GM12878 (cell line): ENCODE data around the gene SFXN4.

ENCODE experiments used
- BRCA1 ChIP-seq: IDR thresholded peaks from 2 replicates; pipeline ENCODE4 v1.6.1; 2011; ENCODE audit warnings: low read depth, low read length, improper control_type of control experiment
- CHD1 ChIP-seq: IDR thresholded peaks from 2 replicates; pipeline ENCODE4 v1.6.1; 2012; ENCODE audit warnings: low read depth, low read length, improper control_type of control experiment
- CHD2 ChIP-seq: IDR thresholded peaks from 2 replicates; pipeline ENCODE4 v1.6.1; 2011; ENCODE audit warnings: low read depth, low read length, improper control_type of control experiment, borderline replicate concordance
- EP300 ChIP-seq, 2 experiments: fragments of 150-350 bp in 1 of 2; IDR thresholded peaks; 2 replicates each; pipeline ENCODE4 v1.6.1; 2011 to 2012; ENCODE audit warnings: low read depth in 2 of 2, low read length in 2 of 2, borderline replicate concordance in 1 of 2, improper control_type of control experiment in 1 of 2, inconsistent platforms in 1 of 2; ENCODE audit not compliant: control insufficient read depth in 1 of 2
- JUNB ChIP-seq: IDR thresholded peaks from 2 replicates; pipeline ENCODE4 v1.6.1; 2016; ENCODE audit warnings: antibody characterized with exemption, mild to moderate bottlenecking
- JUND ChIP-seq: IDR thresholded peaks from 2 replicates; pipeline ENCODE4 v1.6.1; 2012; ENCODE audit warnings: low read depth, mild to moderate bottlenecking, low read length, improper control_type of control experiment, moderate library complexity
- NBN ChIP-seq: fragments of 450-650 bp; IDR thresholded peaks from 2 replicates; pipeline ENCODE4 v1.6.1; 2016
- POLR2A ChIP-seq: IDR thresholded peaks from 2 replicates; pipeline ENCODE4 v1.6.1; 2011; ENCODE audit warnings: low read depth, mild to moderate bottlenecking, low read length
- RBBP5 ChIP-seq: fragments of 200-600 bp; sonication (generic); conservative IDR thresholded peaks from 2 replicates; pipeline ENCODE4 v1.6.1; 2016
- SMC3 ChIP-seq: IDR thresholded peaks from 2 replicates; pipeline ENCODE4 v1.6.1; 2011; ENCODE audit warnings: low read length, improper control_type of control experiment, borderline replicate concordance
- SPI1 ChIP-seq: IDR thresholded peaks from 2 replicates; pipeline ENCODE4 v1.6.1; 2011; ENCODE audit warnings: low read depth, mild to moderate bottlenecking, low read length, moderate library complexity, borderline replicate concordance; ENCODE audit not compliant: insufficient read depth
- STAT1 ChIP-seq: fragments of 450-650 bp; conservative IDR thresholded peaks from 2 replicates; pipeline ENCODE4 v1.6.1; 2014; ENCODE audit warnings: antibody characterized with exemption, mild to moderate bottlenecking
- TF ChIP-seq, protein P1 (sequence below), 3 experiments: IDR thresholded peaks in 2 of 3; conservative IDR thresholded peaks in 1 of 3; 2 replicates each; pipeline ENCODE4 v1.5.1; 2011; ENCODE audit warnings: low read depth in 3 of 3, low read length in 3 of 3, mild to moderate bottlenecking in 3 of 3, control low read depth in 2 of 3, moderate library complexity in 2 of 3, inconsistent platforms in 1 of 3, mixed read lengths in 1 of 3; ENCODE audit not compliant: control insufficient read depth in 2 of 3, insufficient read depth in 1 of 3; ENCODE audit errors: extremely low read depth in 1 of 3
- TF ChIP-seq, protein P2 (sequence below): IDR thresholded peaks from 2 replicates; pipeline ENCODE4 v1.6.1; 2011; ENCODE audit warnings: low read depth, mild to moderate bottlenecking, low read length, moderate library complexity, borderline replicate concordance; ENCODE audit errors: extremely low read depth

- TF ChIP-seq CHD1: no peak
- no peak for TF ChIP-seq CHD2
- TF ChIP-seq, protein P1, sequence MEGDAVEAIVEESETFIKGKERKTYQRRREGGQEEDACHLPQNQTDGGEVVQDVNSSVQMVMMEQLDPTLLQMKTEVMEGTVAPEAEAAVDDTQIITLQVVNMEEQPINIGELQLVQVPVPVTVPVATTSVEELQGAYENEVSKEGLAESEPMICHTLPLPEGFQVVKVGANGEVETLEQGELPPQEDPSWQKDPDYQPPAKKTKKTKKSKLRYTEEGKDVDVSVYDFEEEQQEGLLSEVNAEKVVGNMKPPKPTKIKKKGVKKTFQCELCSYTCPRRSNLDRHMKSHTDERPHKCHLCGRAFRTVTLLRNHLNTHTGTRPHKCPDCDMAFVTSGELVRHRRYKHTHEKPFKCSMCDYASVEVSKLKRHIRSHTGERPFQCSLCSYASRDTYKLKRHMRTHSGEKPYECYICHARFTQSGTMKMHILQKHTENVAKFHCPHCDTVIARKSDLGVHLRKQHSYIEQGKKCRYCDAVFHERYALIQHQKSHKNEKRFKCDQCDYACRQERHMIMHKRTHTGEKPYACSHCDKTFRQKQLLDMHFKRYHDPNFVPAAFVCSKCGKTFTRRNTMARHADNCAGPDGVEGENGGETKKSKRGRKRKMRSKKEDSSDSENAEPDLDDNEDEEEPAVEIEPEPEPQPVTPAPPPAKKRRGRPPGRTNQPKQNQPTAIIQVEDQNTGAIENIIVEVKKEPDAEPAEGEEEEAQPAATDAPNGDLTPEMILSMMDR (IDR thresholded peaks at IDR 0.05 in 2 of 3, conservative IDR thresholded peaks at IDR 0.05 in 1 of 3; ENCODE audit: control insufficient read depth in 2 of 3, extremely low read depth in 1 of 3, insufficient read depth in 1 of 3, low read depth in 3 of 3, low read length in 3 of 3): no peak
- TF ChIP-seq JUND: no peak
- no peak for TF ChIP-seq STAT1
- TF ChIP-seq NBN: 0 out of 2 replicates have a peak, but pooled peaks have one; percentile 19
- TF ChIP-seq JUNB: no peak
- no peak for TF ChIP-seq POLR2A
- no peak for TF ChIP-seq EP300 (IDR thresholded peaks at IDR 0.05; ENCODE audit: borderline replicate concordance in 1 of 2, control insufficient read depth in 1 of 2, low read depth in 2 of 2, low read length in 2 of 2)
- no peak for TF ChIP-seq BRCA1
- no peak for TF ChIP-seq RBBP5
- TF ChIP-seq SPI1: no peak
- no peak for TF ChIP-seq SMC3
- TF ChIP-seq, protein P2, sequence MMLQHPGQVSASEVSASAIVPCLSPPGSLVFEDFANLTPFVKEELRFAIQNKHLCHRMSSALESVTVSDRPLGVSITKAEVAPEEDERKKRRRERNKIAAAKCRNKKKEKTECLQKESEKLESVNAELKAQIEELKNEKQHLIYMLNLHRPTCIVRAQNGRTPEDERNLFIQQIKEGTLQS: no peak
Measured at GRCh38 chr10:119190954-119191785, 25.7 kb upstream of the SFXN4 start.
